GM10248 (cell line): ENCODE data around the gene MTHFR.

Experiments
- CTCF ChIA-PET: fragments of 300-600 bp; sonication (Branson Sonifier 250); formaldehyde crosslinking; extraction: SDS; loops from one replicate; lab custom pipeline; 2021; ENCODE audit warnings: antibody characterized with exemption; lab: Yijun Ruan, JAX
- POLR2A ChIA-PET: fragments of 350-650 bp; sonication (Branson Sonifier 250); formaldehyde crosslinking; extraction: SDS; loops from one replicate; lab custom pipeline; 2020; ENCODE audit warnings: antibody characterized with exemption; lab: Yijun Ruan, JAX
- DNase-seq: peaks from one replicate; pipeline ENCODE4 v3.0.0; 2012; ENCODE audit errors: extremely low spot score
- CTCF ChIP-seq: IDR thresholded peaks from 2 replicates; pipeline ENCODE4 v1.5.1; 2012; ENCODE audit warnings: mild to moderate bottlenecking, low read depth; ENCODE audit errors: extremely low read depth, missing control alignments, control extremely low read depth

Gene MTHFR

GRCh38 chr1:11738783-11739182 lies 67.0 kb downstream of the MTHFR start:
- TF ChIP-seq CTCF = no peak
- ChIA-PET POLR2A (no interaction called here), CTCF (interaction anchor here (1.2 to 2.3 kb wide), 3 partner anchors 11 to 76 kb away, joined by 3 to 6 read pairs (median 4); no protein-coding TSS in a partner anchor)
- no peak for DNase-seq

- TF ChIP-seq CTCF = no peak
- ChIA-PET POLR2A (no interaction called here), CTCF (interaction anchor here (1.5 to 4.3 kb wide), 4 partner anchors 12 to 92 kb away, joined by 4 to 17 read pairs (median 6); no protein-coding TSS in a partner anchor)
- DNase-seq = no peak
These were observed 67.7 kb downstream of the MTHFR start for GRCh38 chr1:11738096-11738495.

DNA sequence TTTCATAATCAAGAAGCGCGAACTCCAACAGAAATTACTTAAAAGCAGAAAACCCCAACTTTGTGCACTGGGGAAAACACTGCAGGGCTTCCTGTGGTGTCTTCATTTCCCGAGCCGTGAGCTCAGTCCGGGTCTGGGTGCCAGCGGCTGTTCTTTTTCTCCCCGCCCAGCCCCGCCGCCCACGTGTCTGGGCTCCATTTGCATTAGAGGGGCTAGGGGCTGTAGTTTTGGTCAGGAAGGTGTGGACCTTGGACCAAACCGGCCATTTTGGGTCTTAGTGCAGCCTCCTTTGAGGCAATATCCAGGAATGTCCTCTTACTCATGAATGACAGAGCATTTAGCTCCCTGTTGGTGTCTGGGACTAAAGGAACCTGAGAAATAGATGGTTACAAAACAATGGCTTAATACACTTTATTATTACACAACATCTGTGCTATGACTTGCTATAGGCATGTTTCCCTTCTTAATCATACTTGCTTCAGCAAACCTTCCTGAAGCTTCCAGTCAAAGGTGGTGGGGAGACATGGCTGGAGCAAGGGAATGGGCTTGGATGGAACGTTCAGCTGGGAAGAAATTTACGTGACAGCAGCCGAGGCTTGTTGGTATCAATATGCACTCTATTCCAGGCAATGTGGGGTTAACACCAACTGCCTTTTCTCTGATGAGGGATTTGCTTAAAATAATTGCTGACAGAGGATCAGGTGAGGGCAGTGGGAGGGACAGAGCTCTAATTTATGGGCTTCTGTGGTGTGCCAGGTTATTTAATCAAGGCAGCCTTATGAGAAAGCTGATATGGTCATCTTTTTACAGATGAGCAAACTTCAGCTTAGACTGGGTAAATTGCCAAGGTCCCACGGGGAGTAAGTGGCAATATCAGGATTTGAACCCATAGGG lies 68.8 kb downstream of the MTHFR start:
- POLR2A ChIA-PET = no interaction called here
- CTCF ChIA-PET = interaction anchor here (1.0 to 4.3 kb wide), 9 partner anchors 12 to 699 kb away, joined by 3 to 17 read pairs (median 6); partner anchors contain the start of gene FBXO6
- no peak for TF ChIP-seq CTCF
- peak; percentile 58 for DNase-seq

DNA sequence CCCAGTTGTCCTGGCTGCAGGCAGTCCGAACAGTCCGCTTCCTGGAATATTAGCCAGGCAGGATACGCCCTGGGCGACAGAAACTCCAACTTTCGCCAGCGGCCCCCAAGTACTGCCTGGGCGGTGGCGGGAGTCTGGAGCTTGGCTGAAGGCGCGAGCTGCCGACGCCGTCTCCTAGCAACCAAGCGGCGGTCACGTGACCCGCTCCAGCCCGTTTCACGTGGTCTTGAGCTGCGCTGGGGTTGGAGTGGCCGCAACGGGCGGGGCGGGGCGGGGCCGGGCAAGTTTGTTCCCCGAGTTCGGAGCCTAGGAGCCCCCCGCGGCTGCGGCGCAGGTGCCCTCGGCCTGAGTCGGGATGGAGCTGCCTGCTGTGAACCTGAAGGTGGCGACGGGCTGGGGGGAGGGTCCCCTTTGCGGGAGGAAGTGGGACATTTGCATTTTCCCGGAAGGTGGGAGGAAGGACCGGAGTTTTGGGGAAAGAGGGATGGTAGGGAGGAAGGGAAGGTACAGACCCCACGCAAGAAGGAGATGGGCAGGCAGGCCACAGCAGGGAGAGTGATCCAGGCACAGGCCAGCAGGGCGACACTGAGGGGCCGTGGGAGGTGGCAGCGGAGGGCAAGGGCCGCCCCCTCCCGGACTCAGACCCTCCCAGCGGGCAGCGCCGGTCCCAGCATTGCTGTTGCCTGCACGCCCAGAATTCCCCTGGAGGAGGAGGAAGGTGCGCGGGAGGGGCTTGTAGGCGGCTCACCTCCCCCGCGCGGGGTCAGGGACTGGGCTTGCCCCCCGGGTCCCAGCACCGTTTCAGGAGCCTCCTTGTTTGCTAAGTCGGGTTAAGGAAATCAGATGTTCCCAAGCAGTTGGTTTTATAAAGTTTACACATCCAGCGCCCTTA lies 69.7 kb downstream of the MTHFR start, which contains the start of gene AGTRAP:
TSS of gene AGTRAP (plus strand) at position 283 of the 892 bp plus-strand sequence. CDS start at position 356, 73 bp downstream.
- ChIA-PET POLR2A (interaction anchor here (1.0 kb wide), 2 partner anchors 11 to 172 kb away, joined by 3 to 4 read pairs; no protein-coding TSS in a partner anchor), CTCF (interaction anchor here (1.4 to 4.3 kb wide), 8 partner anchors 13 to 698 kb away, joined by 4 to 17 read pairs (median 8); partner anchors contain the start of gene FBXO6)
- no peak for TF ChIP-seq CTCF
- DNase-seq = peak; percentile 94
